DOHH2 (cell line): ENCODE measurements around the gene NOTO.

Source experiments
- H3F3A ChIP-seq: fragments of 200-600 bp; sonication (generic), shearing (Covaris generic); 2 replicates; pipeline ENCODE4 v1.6.0; 2016; ENCODE audit warnings: antibody characterized with exemption, mild to moderate bottlenecking; ENCODE audit not compliant: control insufficient read depth, insufficient read depth
- H3K27ac ChIP-seq: fragments of 200-600 bp; sonication (generic); 2 replicates; pipeline ENCODE4 v1.5.1; 2014; ENCODE audit warnings: low read depth, mild to moderate bottlenecking, low read length, moderate library complexity
- H3K27me3 ChIP-seq: fragments of 200-600 bp; sonication (generic); 2 replicates; pipeline ENCODE4 v1.6.1; 2014; ENCODE audit warnings: mild to moderate bottlenecking, low read length, mixed read lengths; ENCODE audit not compliant: control insufficient read depth
- H3K36me3 ChIP-seq: fragments of 200-600 bp; sonication (generic); 2 replicates; pipeline ENCODE4 v1.6.1; 2014; ENCODE audit warnings: mild to moderate bottlenecking, low read length, moderate library complexity, mixed read lengths; ENCODE audit not compliant: control insufficient read depth
- H3K4me1 ChIP-seq: fragments of 200-600 bp; sonication (generic); 2 replicates; pipeline ENCODE4 v1.6.1; 2014; ENCODE audit warnings: mild to moderate bottlenecking, low read length, mixed read lengths; ENCODE audit not compliant: control insufficient read depth
- H3K4me2 ChIP-seq: fragments of 200-600 bp; sonication (generic); 2 replicates; pipeline ENCODE4 v1.6.0; 2014; ENCODE audit warnings: mild to moderate bottlenecking, low read length, moderate library complexity
- H3K4me3 ChIP-seq: fragments of 200-600 bp; sonication (generic); 2 replicates; pipeline ENCODE4 v1.5.1; 2014; ENCODE audit warnings: mild to moderate bottlenecking, low read length, mixed read lengths
- H3K79me2 ChIP-seq: fragments of 200-600 bp; sonication (generic); 2 replicates; pipeline ENCODE4 v1.6.1; 2014; ENCODE audit warnings: mild to moderate bottlenecking, low read length, mixed read lengths; ENCODE audit not compliant: control insufficient read depth
- H3K9me2 ChIP-seq: fragments of 200-600 bp; sonication (generic); replicated peaks from 2 replicates; pipeline ENCODE4 v1.6.1; 2014; ENCODE audit warnings: mild to moderate bottlenecking, low read length, mixed read lengths; ENCODE audit not compliant: control insufficient read depth
- H3K9me3 ChIP-seq: fragments of 200-600 bp; sonication (generic); 2 replicates; pipeline ENCODE4 v1.6.1; 2014; ENCODE audit warnings: antibody characterized with exemption, low read length, mixed read lengths; ENCODE audit not compliant: control insufficient read depth, insufficient read depth
- H4K20me1 ChIP-seq: fragments of 200-600 bp; sonication (generic); 2 replicates; pipeline ENCODE4 v1.6.0; 2014; ENCODE audit warnings: low read depth, mild to moderate bottlenecking, antibody characterized with exemption, low read length, moderate library complexity; ENCODE audit not compliant: control insufficient read depth, insufficient read depth
- EZH2phosphoT487 ChIP-seq: fragments of 200-600 bp; sonication (generic); IDR thresholded peaks from 2 replicates; pipeline ENCODE4 v1.6.1; 2017; ENCODE audit warnings: borderline replicate concordance, mild to moderate bottlenecking, antibody characterized with exemption, low read length, moderate library complexity, mixed read lengths
- TF ChIP-seq, protein P1 (sequence below): fragments of 200-600 bp; sonication (generic); IDR thresholded peaks from one replicate; pipeline ENCODE4 v1.5.1; 2014; ENCODE audit warnings: antibody characterized with exemption, mild to moderate bottlenecking, low read depth, low read length; ENCODE audit not compliant: poor library complexity, severe bottlenecking

Gene NOTO

DNA sequence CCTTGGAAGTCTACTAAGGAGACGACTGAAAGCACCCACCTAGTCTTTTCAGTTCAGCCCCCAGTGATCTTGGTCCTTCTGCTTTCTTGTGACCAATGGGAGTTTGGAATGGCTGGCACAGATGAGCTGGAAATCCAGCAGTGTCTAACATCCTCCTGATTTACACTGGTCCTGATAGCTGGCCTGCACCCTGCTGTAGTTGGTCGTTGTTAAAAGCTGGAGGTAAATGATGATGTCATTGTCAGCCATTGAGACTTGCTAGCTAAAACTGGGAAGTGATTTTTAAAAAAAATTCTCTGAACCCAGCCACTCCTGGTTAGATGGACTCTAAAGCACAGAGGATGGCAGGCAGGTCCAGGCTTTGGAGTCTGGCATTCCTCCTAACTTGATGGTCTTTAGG, 51.0 kb downstream of the NOTO start:
- Histone ChIP-seq H3K4me2 (no peak overlapping the region), H3K27ac (no peak overlapping the region; the same call in 1 of the 2 replicates), H3K4me1 (peaks cover 8% of the 10 kb centered on the region), H3K4me3 (no peak overlapping the region), H3F3A (peaks cover 32% of the 10 kb centered on the region), H3K79me2 (no peaks in the 10 kb centered on the region), H3K36me3 (peaks cover 88% of the 10 kb centered on the region), H3K27me3 (no peaks in the 10 kb centered on the region), H4K20me1 (peaks cover 3% of the 10 kb centered on the region; the same call in 1 of the 2 replicates), H3K9me2 (no peaks in the 10 kb centered on the region), H3K9me3 (no peaks in the 10 kb centered on the region)
- TF ChIP-seq, protein P1, sequence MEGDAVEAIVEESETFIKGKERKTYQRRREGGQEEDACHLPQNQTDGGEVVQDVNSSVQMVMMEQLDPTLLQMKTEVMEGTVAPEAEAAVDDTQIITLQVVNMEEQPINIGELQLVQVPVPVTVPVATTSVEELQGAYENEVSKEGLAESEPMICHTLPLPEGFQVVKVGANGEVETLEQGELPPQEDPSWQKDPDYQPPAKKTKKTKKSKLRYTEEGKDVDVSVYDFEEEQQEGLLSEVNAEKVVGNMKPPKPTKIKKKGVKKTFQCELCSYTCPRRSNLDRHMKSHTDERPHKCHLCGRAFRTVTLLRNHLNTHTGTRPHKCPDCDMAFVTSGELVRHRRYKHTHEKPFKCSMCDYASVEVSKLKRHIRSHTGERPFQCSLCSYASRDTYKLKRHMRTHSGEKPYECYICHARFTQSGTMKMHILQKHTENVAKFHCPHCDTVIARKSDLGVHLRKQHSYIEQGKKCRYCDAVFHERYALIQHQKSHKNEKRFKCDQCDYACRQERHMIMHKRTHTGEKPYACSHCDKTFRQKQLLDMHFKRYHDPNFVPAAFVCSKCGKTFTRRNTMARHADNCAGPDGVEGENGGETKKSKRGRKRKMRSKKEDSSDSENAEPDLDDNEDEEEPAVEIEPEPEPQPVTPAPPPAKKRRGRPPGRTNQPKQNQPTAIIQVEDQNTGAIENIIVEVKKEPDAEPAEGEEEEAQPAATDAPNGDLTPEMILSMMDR: no peak
- TF ChIP-seq EZH2phosphoT487: no peak

DNA sequence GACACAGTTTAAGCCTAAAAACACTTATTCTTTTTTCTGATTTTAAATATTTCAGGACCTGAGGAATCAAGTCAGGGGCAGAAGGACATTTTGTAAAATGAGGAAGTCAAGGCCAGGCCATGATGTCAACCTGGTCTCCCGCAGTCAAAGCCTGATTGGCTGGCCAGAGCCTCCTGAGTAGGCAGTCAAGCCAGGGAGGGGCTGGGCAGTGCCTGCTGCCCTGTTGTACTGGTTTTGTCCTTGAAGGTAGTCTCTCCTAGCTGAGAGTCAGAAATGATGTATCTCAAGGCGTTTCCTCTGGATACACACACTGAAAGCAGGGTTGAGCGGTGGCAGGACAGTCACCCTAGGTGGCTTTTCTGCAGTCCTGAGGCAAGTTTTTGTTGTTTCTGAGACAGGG, 51.5 kb downstream of the NOTO start:
- Histone ChIP-seq H3K36me3 (peaks cover 88% of the 10 kb centered on the region), H3K27me3 (no peaks in the 10 kb centered on the region), H3K9me3 (no peaks in the 10 kb centered on the region), H3K4me3 (no peak overlapping the region), H4K20me1 (peaks cover 3% of the 10 kb centered on the region; the same call in 1 of the 2 replicates), H3K9me2 (no peaks in the 10 kb centered on the region), H3K4me1 (peaks cover 14% of the 10 kb centered on the region), H3K27ac (no peak overlapping the region), H3F3A (peaks cover 30% of the 10 kb centered on the region), H3K79me2 (no peaks in the 10 kb centered on the region), H3K4me2 (no peak overlapping the region)
- TF ChIP-seq, protein P1: no peak
- no peak for TF ChIP-seq EZH2phosphoT487

DNA sequence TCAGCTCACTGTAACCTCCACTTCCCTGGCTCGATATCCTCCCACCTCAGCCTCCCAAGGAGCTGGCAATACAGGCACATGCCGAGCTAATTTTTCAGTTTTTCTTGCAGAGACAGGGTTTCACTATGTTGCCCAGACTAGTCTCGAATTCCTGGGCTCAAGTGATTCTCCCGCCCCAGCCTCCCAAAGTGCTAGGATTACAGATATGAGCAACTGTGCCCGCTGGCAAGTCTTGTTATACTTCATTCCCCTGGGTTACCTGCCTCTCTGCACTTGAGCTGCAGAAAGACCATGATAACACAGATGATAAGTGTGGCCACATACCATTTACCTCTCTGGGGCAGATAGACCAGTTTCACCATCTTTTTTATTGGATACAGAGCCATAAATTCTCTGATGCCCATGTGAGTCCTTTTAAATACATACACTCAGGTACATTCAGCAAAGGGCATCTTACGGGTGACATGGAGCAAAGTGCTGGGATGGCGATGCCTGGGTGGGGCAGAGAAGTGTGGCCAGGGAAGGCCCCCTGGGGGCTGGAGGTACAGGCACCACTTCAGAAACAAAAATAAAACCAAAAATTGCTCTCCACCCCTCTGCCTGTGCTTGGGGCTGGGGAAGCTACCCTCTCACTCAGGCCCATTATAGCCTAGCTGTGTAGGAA, 52.1 kb downstream of the NOTO start:
- H3K27me3 ChIP-seq: no peaks in the 10 kb centered on the region
- H3K36me3 ChIP-seq: peaks cover 88% of the 10 kb centered on the region
- no peak overlapping the region for H3K4me3 ChIP-seq
- TF ChIP-seq, protein P1: no peak
- no peak for TF ChIP-seq EZH2phosphoT487
- no peak overlapping the region for H3K27ac ChIP-seq
- no peaks in the 10 kb centered on the region for H3K79me2 ChIP-seq
- peaks cover 14% of the 10 kb centered on the region for H3K4me1 ChIP-seq
- peaks cover 3% of the 10 kb centered on the region; the same call in 1 of the 2 replicates for H4K20me1 ChIP-seq
- H3K4me2 ChIP-seq: no peak overlapping the region
- H3F3A ChIP-seq: peaks cover 30% of the 10 kb centered on the region
- no peaks in the 10 kb centered on the region for H3K9me2 ChIP-seq
- H3K9me3 ChIP-seq: no peaks in the 10 kb centered on the region
